WTC11 (cell line): ENCODE results near the gene IGF2BP1. TPM values are rescaled to one million over a fixed set of nuclear protein-coding genes. Genes with fewer than 3 reads are reported as not detected.

Source experiments
- ATAC-seq: fragments of 200-7000 bp; cut with Tn5 transposase; 2 replicates; pipeline ENCODE4 v1.10.0; 2021; ENCODE audit warnings: mild to moderate bottlenecking, moderate library complexity
- CTCF ChIA-PET: fragments of 300-600 bp; sonication (Branson Sonifier 250); formaldehyde crosslinking; loops from one replicate; lab custom pipeline; 2021; ENCODE audit warnings: antibody characterized with exemption; lab: Charles Lee
- POLR2A ChIA-PET: fragments of 350-600 bp; sonication (Branson Sonifier 250); formaldehyde crosslinking; loops from one replicate; lab custom pipeline; 2021; ENCODE audit warnings: antibody characterized with exemption; lab: Charles Lee
- DNase-seq: peaks from one replicate; pipeline ENCODE4 v3.0.0; 2021; ENCODE audit warnings: low spot score
- H3K27ac Mint-ChIP-seq: 2 replicates; pipeline ENCODE4 v1.8.0; 2021; ENCODE audit warnings: mixed read lengths
- H3K27me3 Mint-ChIP-seq: 2 replicates; pipeline ENCODE4 v1.8.0; 2021; ENCODE audit warnings: low read depth, mild to moderate bottlenecking, moderate library complexity, mixed read lengths
- H3K36me3 Mint-ChIP-seq: 2 replicates; pipeline ENCODE4 v1.8.0; 2021; ENCODE audit warnings: mixed read lengths
- H3K4me1 Mint-ChIP-seq: 2 replicates; pipeline ENCODE4 v1.8.0; 2022; ENCODE audit warnings: mixed read lengths
- H3K4me3 Mint-ChIP-seq: 2 replicates; pipeline ENCODE4 v1.8.0; 2021; ENCODE audit warnings: mild to moderate bottlenecking, moderate library complexity, mixed read lengths
- H3K9me3 Mint-ChIP-seq: 2 replicates; pipeline ENCODE4 v1.8.0; 2021; ENCODE audit warnings: mixed read lengths
- ATF3 ChIP-seq: sonication (generic); formaldehyde crosslinking; conservative IDR thresholded peaks from 2 replicates; pipeline ENCODE4 v1.8.1; 2022; ENCODE audit warnings: mild to moderate bottlenecking, missing genetic modification reagents
- CDX4 ChIP-seq: fragments of 250-450 bp; sonication (Bioruptor Pico); IDR thresholded peaks from 2 replicates; pipeline ENCODE4 v1.9.0; 2021; ENCODE audit warnings: moderate library complexity, mild to moderate bottlenecking, inconsistent platforms, borderline replicate concordance
- ERG ChIP-seq: fragments of 250-450 bp; sonication (Bioruptor Pico); IDR thresholded peaks from 2 replicates; pipeline ENCODE4 v1.8.0; 2021; ENCODE audit warnings: mild to moderate bottlenecking
- GRHL2 ChIP-seq: fragments of 250-450 bp; sonication (Bioruptor Pico); IDR thresholded peaks from 2 replicates; pipeline ENCODE4 v1.8.0; 2022; ENCODE audit warnings: mild to moderate bottlenecking, moderate library complexity; ENCODE audit not compliant: insufficient replicate concordance, severe bottlenecking
- IRF1 ChIP-seq: sonication (generic); formaldehyde crosslinking; IDR thresholded peaks from 2 replicates; pipeline ENCODE4 v1.8.0; 2023; ENCODE audit warnings: missing genetic modification reagents
- MAX ChIP-seq: sonication (generic); formaldehyde crosslinking; IDR thresholded peaks from 2 replicates; pipeline ENCODE4 v1.8.0; 2022; ENCODE audit warnings: mild to moderate bottlenecking, missing genetic modification reagents
- OVOL2 ChIP-seq: fragments of 250-450 bp; sonication (Bioruptor Pico); IDR thresholded peaks from 2 replicates; pipeline ENCODE4 v1.9.0; 2021; ENCODE audit warnings: mild to moderate bottlenecking, borderline replicate concordance
- PRRX2 ChIP-seq: fragments of 250-450 bp; sonication (Bioruptor Pico); IDR thresholded peaks from 2 replicates; pipeline ENCODE4 v1.8.0; 2021; ENCODE audit warnings: mild to moderate bottlenecking
- ZNF281 ChIP-seq: sonication (generic); formaldehyde crosslinking; IDR thresholded peaks from 2 replicates; pipeline ENCODE4 v1.8.0; 2023; ENCODE audit warnings: mild to moderate bottlenecking, missing genetic modification reagents
- ZNF396 ChIP-seq: fragments of 250-450 bp; sonication (Bioruptor Pico); IDR thresholded peaks from 2 replicates; pipeline ENCODE4 v1.8.0; 2021; ENCODE audit warnings: mild to moderate bottlenecking, moderate library complexity, borderline replicate concordance
- ZSCAN18 ChIP-seq: fragments of 250-450 bp; sonication (Bioruptor Pico); IDR thresholded peaks from 2 replicates; pipeline ENCODE4 v2.1.2; 2022; ENCODE audit warnings: mild to moderate bottlenecking, moderate library complexity
- total RNA-seq: library from RNA; stranded (reverse); gene quantifications from 3 replicates; pipeline ENCODE4 v1.2.3, GENCODE V29; 2021

The IGF2BP1 gene
- total RNA-seq, 1 experiment from 2014 or later = 392 TPM

- H3K9me3 Mint-ChIP-seq = no peaks in the 10 kb centered on the region
- CTCF ChIA-PET = interaction anchor here (0.5 to 2.5 kb wide), 15 partner anchors 19 to 236 kb away, joined by 3 to 18 read pairs (median 4); partner anchors contain the start of genes PHOSPHO1 and SNF8
- no peak overlapping the region for H3K4me3 Mint-ChIP-seq
- H3K27me3 Mint-ChIP-seq = no peaks in the 10 kb centered on the region
- no peak for TF ChIP-seq CDX4 (CRISPR knock-in tag)
- TF ChIP-seq IRF1 (CRISPR knock-in tag) = no peak
- no peak for TF ChIP-seq OVOL2 (CRISPR knock-in tag)
- no peak for TF ChIP-seq ZNF396 (CRISPR knock-in tag)
- TF ChIP-seq ZSCAN18 = no peak
- TF ChIP-seq, all 79 proteins: peak for 0
- peak overlapping the region; percentile 91; the same call in 1 of the 2 replicates for H3K27ac Mint-ChIP-seq
- H3K4me1 Mint-ChIP-seq = peaks cover 44% of the 10 kb centered on the region
- DNase-seq (no peak), ATAC-seq (peak; percentile 6; the same call in 1 of the 2 replicates)
- H3K36me3 Mint-ChIP-seq = peaks cover 37% of the 10 kb centered on the region
- POLR2A ChIA-PET = interaction anchor here (0.6 to 0.7 kb wide), 2 partner anchors 55 to 58 kb away, joined by 3 read pairs; no protein-coding TSS in a partner anchor
These were observed 57.3 kb downstream of the IGF2BP1 start for GRCh38 chr17:49054342-49055092.

GRCh38 chr17:49055181-49055927 lies 58.2 kb downstream of the IGF2BP1 start:
- Mint-ChIP-seq H3K27me3 (no peaks in the 10 kb centered on the region), H3K4me1 (peaks cover 44% of the 10 kb centered on the region), H3K4me3 (peak overlapping the region; percentile 22), H3K9me3 (no peaks in the 10 kb centered on the region), H3K36me3 (peaks cover 28% of the 10 kb centered on the region), H3K27ac (peak overlapping the region; percentile 73)
- peak; percentile 49 for DNase-seq
- peak; percentile 27; the same call in 1 of the 2 replicates for ATAC-seq
- CTCF ChIA-PET = interaction anchor here (0.7 to 2.1 kb wide), 10 partner anchors 20 to 175 kb away, joined by 3 to 18 read pairs (median 3); partner anchors contain the start of genes PHOSPHO1 and SNF8
- POLR2A ChIA-PET = interaction anchor here (0.6 to 1.2 kb wide), 7 partner anchors 24 to 1382 kb away, joined by 3 to 6 read pairs (median 4); no protein-coding TSS in a partner anchor
- TF ChIP-seq MAX (CRISPR knock-in tag) (no peak), GRHL2 (CRISPR knock-in tag) (no peak), ERG (CRISPR knock-in tag) (no peak), ZNF281 (CRISPR knock-in tag) (peak; percentile 67; the same call in 1 of the 2 replicates), CDX4 (CRISPR knock-in tag) (no peak), ATF3 (CRISPR knock-in tag) (no peak), PRRX2 (CRISPR knock-in tag) (no peak)
